Measurements from ENCODE around the gene TMEM158. TPM values are rescaled to one million over a fixed set of nuclear protein-coding genes. Genes with fewer than 3 reads are reported as not detected.
A peak's percentile ranks its signal among the peaks of the same experiment; 100 is the strongest.

The TMEM158 gene
- total and polyA plus RNA-seq, 7 donors, result 0.60 to 12.2 (median 2.8) TPM

GRCh38 chr3:45187694-45188141, 38.4 kb downstream of the TMEM158 start:
- H3K27ac ChIP-seq, result peak overlapping the region in 2 of 4 donors; percentile 2 to 63
- intact Hi-C loops (cut with DNase I), result loop anchor here (5.0 kb wide), 1 partner anchor 75 kb away; no protein-coding TSS in a partner anchor
- WGBS, 2 donors, result 78% methylated on average over 3 of the region's 3 CpGs
- peaks cover 0 to 38% (median 29%) of the 10 kb centered on the region in 4 donors for H3K4me1 ChIP-seq
- H3K27me3 ChIP-seq, result no peaks in the 10 kb centered on the region
- TF ChIP-seq POLR2AphosphoS5 (IDR thresholded peaks at IDR 0.05) (no peak), EP300 (IDR thresholded peaks at IDR 0.05) (no peak), CTCF (IDR thresholded peaks at IDR 0.05) (no peak), POLR2A (IDR thresholded peaks at IDR 0.05) (no peak)
- DNase-seq, result no peak
- no peak overlapping the region for H3K4me3 ChIP-seq
- no peaks in the 10 kb centered on the region for H3K36me3 ChIP-seq
- no peaks in the 10 kb centered on the region for H3K9me3 ChIP-seq

- 96 to 98% methylated on average over 6 of the region's 6 CpGs for WGBS, 2 donors
- H3K27me3 ChIP-seq, result no peaks in the 10 kb centered on the region
- no peak overlapping the region for H3K4me3 ChIP-seq
- DNase-seq, result peak; percentile 42
- intact Hi-C loops (cut with DNase I), result loop anchor here (5.0 kb wide), 1 partner anchor 75 kb away; no protein-coding TSS in a partner anchor
- H3K9me3 ChIP-seq, result no peaks in the 10 kb centered on the region
- peaks cover 0 to 38% (median 32%) of the 10 kb centered on the region in 4 donors for H3K4me1 ChIP-seq
- TF ChIP-seq POLR2A (IDR thresholded peaks at IDR 0.05) (no peak), EP300 (IDR thresholded peaks at IDR 0.05) (no peak), POLR2AphosphoS5 (IDR thresholded peaks at IDR 0.05) (no peak), CTCF (IDR thresholded peaks at IDR 0.05) (no peak)
- H3K27ac ChIP-seq, result no peak overlapping the region
- H3K36me3 ChIP-seq, result no peaks in the 10 kb centered on the region
These were observed 39.2 kb downstream of the TMEM158 start for GRCh38 chr3:45186871-45187270.

- no peaks in the 10 kb centered on the region for H3K9me3 ChIP-seq
- intact Hi-C loops (cut with DNase I), result loop anchor here (5.0 kb wide), 1 partner anchor 73 kb away; no protein-coding TSS in a partner anchor
- H3K27me3 ChIP-seq, result no peaks in the 10 kb centered on the region
- no peak for TF ChIP-seq CTCF (IDR thresholded peaks at IDR 0.05)
- no peak for TF ChIP-seq POLR2A (IDR thresholded peaks at IDR 0.05)
- TF ChIP-seq EP300 (IDR thresholded peaks at IDR 0.05), result no peak
- no peak for TF ChIP-seq POLR2AphosphoS5 (IDR thresholded peaks at IDR 0.05)
- WGBS, 2 donors, result 93 to 95% methylated on average over 5 of the region's 5 CpGs
- no peaks in the 10 kb centered on the region for H3K36me3 ChIP-seq
- no peak for DNase-seq
- H3K4me3 ChIP-seq, result no peak overlapping the region
- no peak overlapping the region for H3K27ac ChIP-seq
- H3K4me1 ChIP-seq, result peaks cover 0 to 50% (median 44%) of the 10 kb centered on the region in 4 donors
These were observed 40.6 kb downstream of the TMEM158 start for GRCh38 chr3:45185461-45185860.

- no peaks in the 10 kb centered on the region for H3K9me3 ChIP-seq
- H3K27ac ChIP-seq, result no peak overlapping the region
- H3K36me3 ChIP-seq, result no peaks in the 10 kb centered on the region
- H3K27me3 ChIP-seq, result no peaks in the 10 kb centered on the region
- 93 to 95% methylated on average over 2 of the region's 2 CpGs for WGBS, 2 donors
- no peak for TF ChIP-seq EP300 (IDR thresholded peaks at IDR 0.05)
- TF ChIP-seq CTCF (IDR thresholded peaks at IDR 0.05), result no peak
- TF ChIP-seq POLR2A (IDR thresholded peaks at IDR 0.05), result no peak
- no peak for TF ChIP-seq POLR2AphosphoS5 (IDR thresholded peaks at IDR 0.05)
- peak; percentile 18 for DNase-seq
- intact Hi-C loops (cut with DNase I), result loop anchor here (5.0 kb wide), 1 partner anchor 73 kb away; no protein-coding TSS in a partner anchor
- no peak overlapping the region for H3K4me3 ChIP-seq
- peaks cover 0 to 51% (median 48%) of the 10 kb centered on the region in 4 donors for H3K4me1 ChIP-seq
These were observed 41.0 kb downstream of the TMEM158 start for GRCh38 chr3:45185052-45185451.

- Histone ChIP-seq H3K27me3 (no peaks in the 10 kb centered on the region), H3K9me3 (no peaks in the 10 kb centered on the region), H3K36me3 (no peaks in the 10 kb centered on the region), H3K4me3 (no peak overlapping the region), H3K4me1 (peaks cover 0 to 51% (median 43%) of the 10 kb centered on the region in 4 donors), H3K27ac (peak overlapping the region in 3 of 4 donors; percentile 62 to 74 (median 65))
- intact Hi-C loops (cut with DNase I), result no loop called here
- no peak for TF ChIP-seq CTCF (IDR thresholded peaks at IDR 0.05)
- TF ChIP-seq EP300 (IDR thresholded peaks at IDR 0.05), result no peak
- no peak for TF ChIP-seq POLR2A (IDR thresholded peaks at IDR 0.05)
- 85 to 91% methylated on average over 7 of the region's 7 CpGs for WGBS, 2 donors
- no peak for DNase-seq
These were observed 42.2 kb downstream of the TMEM158 start for GRCh38 chr3:45183872-45184262.

All from sigmoid colon (tissue), 7 donors.